ENCODE data around the gene WDR59.

WDR59 gene

GRCh38 chr16:74998481-74999218 is 13.7 kb upstream of the WDR59 start, which contains the start of gene ZNRF1:
Gene ZNRF1 (plus strand): TSS chr16:74999024. CDS start chr16:74999672, 648 bp downstream.
- TF ChIP-seq MAX (IDR thresholded peaks at IDR 0.05; ENCODE audit: low read depth, low read length) = no peak
- TF ChIP-seq CTCF (IDR thresholded peaks at IDR 0.05; ENCODE audit: low read depth, low read length) = peak; percentile 74
- TF ChIP-seq POLR2A (IDR thresholded peaks at IDR 0.05; ENCODE audit: extremely low read depth, insufficient read length) = peak; percentile 45
- peak; percentile 91 for DNase-seq (ENCODE audit: low read depth)
- peak within 1 kb of the TSS; percentile 95 for H3K4me3 ChIP-seq (ENCODE audit: low read depth, low read length)

- H3K4me3 ChIP-seq (ENCODE audit: low read depth, low read length) = no peak overlapping the region
- no peak for DNase-seq (ENCODE audit: low read depth)
- TF ChIP-seq MAX (IDR thresholded peaks at IDR 0.05; ENCODE audit: low read depth, low read length) = no peak
- TF ChIP-seq CTCF (IDR thresholded peaks at IDR 0.05; ENCODE audit: low read depth, low read length) = no peak
- no peak for TF ChIP-seq POLR2A (IDR thresholded peaks at IDR 0.05; ENCODE audit: extremely low read depth, insufficient read length)
- no peak for TF ChIP-seq MYC (IDR thresholded peaks at IDR 0.05; ENCODE audit: low read depth, low read length)
These were observed 12.1 kb upstream of the WDR59 start for GRCh38 chr16:74997042-74997491.

- no peak for TF ChIP-seq MAX (IDR thresholded peaks at IDR 0.05; ENCODE audit: low read depth, low read length)
- TF ChIP-seq CTCF (IDR thresholded peaks at IDR 0.05; ENCODE audit: low read depth, low read length) = no peak
- no peak for TF ChIP-seq MYC (IDR thresholded peaks at IDR 0.05; ENCODE audit: low read depth, low read length)
- TF ChIP-seq POLR2A (IDR thresholded peaks at IDR 0.05; ENCODE audit: extremely low read depth, insufficient read length) = no peak
- DNase-seq (ENCODE audit: low read depth) = no peak
- no peak overlapping the region for H3K4me3 ChIP-seq (ENCODE audit: low read depth, low read length)
These were observed 11.1 kb upstream of the WDR59 start for GRCh38 chr16:74995986-74996385.

GRCh38 chr16:74991593-74992403 is 6.9 kb upstream of the WDR59 start:
- H3K4me3 ChIP-seq (ENCODE audit: low read depth, low read length) = no peak overlapping the region
- TF ChIP-seq POLR2A (IDR thresholded peaks at IDR 0.05; ENCODE audit: extremely low read depth, insufficient read length) (no peak), MYC (IDR thresholded peaks at IDR 0.05; ENCODE audit: low read depth, low read length) (no peak), CTCF (IDR thresholded peaks at IDR 0.05; ENCODE audit: low read depth, low read length) (no peak), MAX (IDR thresholded peaks at IDR 0.05; ENCODE audit: low read depth, low read length) (no peak)
- DNase-seq (ENCODE audit: low read depth) = no peak

GRCh38 chr16:74991268-74991592 is 6.3 kb upstream of the WDR59 start:
- no peak overlapping the region for H3K4me3 ChIP-seq (ENCODE audit: low read depth, low read length)
- no peak for DNase-seq (ENCODE audit: low read depth)
- TF ChIP-seq MYC (IDR thresholded peaks at IDR 0.05; ENCODE audit: low read depth, low read length) (no peak), CTCF (IDR thresholded peaks at IDR 0.05; ENCODE audit: low read depth, low read length) (no peak)

Measured in NB4 (cell line).